IPS-NIHi7 (cell line): ENCODE results near the gene CIT.

Experiments used
- DNase-seq: peaks from one replicate; pipeline ENCODE4 v3.0.0; 2012; ENCODE audit warnings: mixed read lengths; ENCODE audit errors: extremely low spot score

CIT gene

DNA sequence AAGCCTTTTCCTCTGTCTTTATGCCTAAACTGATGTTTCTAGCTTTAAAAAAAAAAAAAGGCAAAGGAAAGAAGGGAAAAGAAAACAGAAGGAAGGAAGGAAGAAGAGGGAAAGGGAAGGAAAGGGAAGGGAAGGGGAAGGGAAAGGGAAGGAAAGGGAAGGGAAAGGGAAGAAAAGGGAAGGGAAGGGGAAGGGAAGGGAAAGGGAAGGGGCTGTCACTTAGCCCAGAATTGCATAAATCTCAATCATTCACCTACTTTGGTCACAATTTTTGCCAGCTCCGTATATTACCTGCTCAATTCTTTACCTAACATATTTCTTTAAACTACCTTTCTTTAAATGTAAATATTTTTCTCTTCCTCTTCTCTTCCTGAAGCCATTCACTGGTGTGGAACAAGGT, 26.8 kb downstream of the CIT start:
- no peak for DNase-seq

DNA sequence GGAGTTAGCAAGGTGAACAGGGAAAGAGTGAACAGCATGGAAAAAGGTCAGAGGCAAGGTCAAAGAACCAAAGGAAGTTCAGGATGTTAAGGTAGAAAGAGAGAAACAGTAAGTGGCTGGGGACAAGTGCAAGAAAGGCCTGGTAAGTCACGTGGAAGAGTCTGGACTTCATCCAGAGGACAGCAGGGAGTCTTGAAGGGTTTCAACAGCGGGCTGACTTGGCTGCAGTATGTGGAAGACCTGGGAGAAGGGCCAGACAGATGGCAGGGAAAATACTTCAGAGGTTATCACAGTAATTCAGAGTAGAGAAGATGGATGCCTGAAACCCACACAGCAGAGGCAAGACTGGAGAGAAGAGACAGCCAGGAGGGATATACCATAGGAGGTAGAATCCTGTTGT, 34.0 kb downstream of the CIT start:
- no peak for DNase-seq

DNA sequence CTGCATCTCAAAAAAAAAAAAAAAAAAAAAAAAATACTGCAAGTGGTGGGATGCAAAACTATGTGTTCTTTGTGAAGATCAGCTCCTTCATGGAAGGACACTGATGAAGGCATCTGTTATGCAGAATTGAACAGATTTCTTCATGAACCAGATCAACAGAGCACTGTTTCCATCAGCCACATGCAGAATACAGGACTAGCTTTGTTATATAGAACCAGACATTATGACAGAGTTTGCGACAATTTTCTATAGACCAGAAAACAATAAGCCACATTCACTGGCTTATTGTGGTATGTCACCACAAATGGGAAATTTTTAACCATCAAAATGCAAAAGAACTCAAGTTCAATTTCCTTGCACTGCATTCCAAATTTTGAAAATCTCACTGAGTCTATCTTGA, 34.7 kb downstream of the CIT start:
- DNase-seq: no peak

DNA sequence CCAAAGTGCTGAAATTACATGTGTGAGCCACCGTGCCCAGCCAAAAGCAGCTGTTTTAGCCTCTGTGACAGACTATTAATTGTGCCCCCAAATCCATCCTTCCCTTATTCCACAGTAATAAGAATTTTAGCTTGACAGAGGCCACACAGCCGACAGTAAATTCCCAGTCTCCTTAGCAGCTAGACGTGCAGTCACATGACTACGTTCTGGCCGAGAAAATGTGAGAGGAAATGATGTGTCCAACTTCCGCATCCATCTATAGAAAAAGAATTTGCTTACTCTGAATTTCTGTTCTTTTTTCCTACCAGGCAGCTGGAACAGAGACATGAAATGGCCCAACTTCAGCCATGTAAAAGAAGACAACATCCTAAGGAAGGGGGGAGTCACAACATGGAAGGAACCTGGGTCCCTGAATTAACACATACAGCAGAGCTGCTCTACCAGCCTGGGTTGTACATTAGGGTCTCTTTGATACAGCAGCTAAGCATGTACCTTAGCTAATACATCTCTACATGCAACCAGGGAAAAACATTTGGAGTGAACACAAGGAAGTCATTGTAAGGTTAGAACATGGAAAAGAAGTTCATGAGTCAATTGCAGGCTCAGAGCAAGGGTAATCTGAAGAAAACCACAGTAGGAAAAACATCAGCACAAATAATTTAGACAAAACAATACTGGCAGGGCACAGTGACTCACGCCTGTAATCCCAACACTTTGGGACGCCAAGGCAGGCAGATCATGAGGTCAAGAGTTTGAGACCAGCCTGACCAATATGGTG, 35.5 kb downstream of the CIT start:
- no peak for DNase-seq

DNA sequence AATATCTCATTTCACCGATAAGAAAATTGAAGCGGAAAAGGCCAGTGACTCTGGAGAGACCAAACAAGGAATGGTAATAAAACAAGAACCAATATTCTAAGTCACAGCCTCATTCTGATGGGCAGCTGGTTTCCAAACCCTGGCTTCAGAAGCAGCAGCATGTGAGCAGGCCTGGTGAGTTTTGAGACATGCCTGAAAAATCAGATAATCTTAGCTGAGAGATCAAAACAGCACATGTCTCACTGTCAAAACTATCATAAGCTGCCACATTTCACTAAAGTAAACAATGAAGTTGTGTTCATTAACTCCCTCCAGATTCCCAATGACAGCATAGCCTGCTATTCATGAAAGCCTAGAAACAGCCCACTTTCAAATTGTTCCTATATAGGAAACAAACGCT, 36.5 kb downstream of the CIT start:
- no peak for DNase-seq

DNA sequence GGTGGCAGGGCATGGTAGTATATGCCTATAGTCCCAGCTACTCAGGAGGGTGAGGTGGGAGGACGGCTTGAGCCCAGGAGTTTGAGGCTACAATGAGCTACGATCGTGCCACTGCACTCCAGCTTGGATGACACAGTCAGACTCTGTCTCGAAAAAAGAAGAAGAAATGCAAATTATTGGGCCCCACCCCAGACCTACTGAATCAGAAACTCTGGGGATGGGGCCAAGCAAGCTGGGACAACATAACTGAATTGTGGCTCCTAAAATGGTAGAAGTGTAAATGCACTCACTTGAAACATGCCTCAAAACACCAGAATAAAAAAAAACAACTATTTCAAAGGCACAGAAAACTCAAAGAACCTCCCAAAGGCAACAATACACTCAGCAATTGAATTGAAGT, 37.0 kb downstream of the CIT start:
- DNase-seq: no peak

DNA sequence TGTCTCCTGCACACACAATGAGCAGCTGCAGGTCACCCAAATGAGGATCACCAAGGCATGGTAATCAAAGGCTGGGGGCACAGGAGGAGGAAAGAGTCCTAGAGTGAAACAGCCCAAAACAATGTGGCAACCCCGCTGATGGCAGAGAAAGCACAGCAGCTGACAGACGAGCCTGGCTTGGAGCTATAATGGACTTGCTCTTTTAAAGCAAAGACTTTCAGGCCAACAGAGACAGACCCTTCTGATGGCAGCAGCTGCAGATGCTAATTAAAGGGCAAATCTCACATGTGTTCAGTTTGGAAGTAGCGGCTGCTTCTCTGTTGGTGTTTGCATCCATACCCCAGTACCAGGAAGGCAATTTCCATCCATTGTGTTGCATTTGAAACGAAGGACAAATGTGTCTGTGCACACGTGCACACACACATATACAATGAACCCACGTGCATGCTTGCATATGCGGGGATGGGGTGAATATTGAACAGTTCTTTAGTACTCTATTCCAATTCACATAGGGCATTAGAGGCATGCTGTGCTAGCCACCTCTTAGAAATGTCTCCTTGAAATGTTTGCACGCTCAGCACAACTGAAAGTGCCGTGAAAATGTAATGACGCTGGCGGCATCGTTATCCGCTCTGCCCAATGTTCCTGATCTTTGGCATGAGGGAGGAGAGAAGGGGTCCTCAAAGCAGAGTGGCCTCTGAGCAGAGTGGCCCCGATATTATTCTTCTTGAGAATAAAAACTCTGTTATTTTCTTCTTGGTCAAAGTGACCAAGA, 38.1 kb downstream of the CIT start:
- no peak for DNase-seq

DNA sequence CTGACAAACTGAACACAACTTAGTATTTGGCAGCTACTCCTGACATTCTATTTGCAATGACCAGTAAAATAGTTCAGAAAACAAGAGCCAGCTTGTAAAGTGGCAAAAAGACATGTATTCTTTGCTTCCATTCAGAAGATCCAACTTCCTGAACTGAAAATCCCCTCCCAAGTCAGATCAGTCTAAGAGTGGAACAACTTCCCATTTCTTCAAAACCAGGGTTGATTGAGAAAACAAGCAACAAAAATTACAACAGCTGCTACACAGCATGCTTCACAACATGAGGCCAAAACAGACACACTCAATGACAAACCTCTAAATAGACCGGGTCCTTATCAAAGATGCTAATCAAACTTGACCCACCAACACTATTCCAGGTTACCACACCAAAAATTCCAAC, 40.3 kb downstream of the CIT start:
- no peak for DNase-seq

DNA sequence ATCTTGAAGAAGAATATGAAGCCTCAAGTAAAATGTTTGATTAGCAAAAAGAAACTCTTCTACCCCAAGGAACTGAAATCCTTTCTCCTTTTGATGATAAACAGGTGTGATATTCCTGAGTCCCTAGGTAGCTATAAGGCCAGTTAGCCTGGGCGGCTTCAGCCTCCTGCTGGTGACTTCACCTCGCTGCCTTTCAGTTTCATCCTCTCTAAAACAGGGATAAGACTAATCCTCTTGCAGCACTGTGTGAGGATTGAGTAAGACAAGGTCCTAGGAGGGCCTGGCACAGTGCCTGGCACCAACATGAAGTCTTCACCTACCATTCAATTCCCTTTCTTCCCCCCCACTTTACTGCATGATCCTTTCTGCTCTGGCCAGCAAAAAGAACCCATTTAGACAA, 42.1 kb downstream of the CIT start:
- DNase-seq: peak; percentile 43

DNA sequence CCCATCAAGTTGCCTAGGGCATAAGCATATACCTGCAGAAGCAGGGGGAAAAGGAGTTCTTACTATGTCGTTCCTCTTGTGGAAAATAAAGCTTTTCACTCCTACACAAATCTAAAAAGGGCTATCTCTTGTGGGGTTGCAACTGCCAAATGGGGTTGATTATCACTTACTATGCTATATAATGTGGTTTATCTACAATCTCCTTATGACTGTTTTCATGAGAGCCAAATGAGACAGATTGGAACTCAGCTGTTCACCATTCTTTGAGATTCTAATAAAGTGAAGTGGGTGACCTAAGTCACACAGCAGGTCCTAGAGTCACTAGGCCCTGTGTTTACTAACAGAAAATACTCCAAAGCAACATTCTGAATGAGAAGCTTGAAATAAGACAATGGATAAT, 47.7 kb downstream of the CIT start:
- DNase-seq: no peak

DNA sequence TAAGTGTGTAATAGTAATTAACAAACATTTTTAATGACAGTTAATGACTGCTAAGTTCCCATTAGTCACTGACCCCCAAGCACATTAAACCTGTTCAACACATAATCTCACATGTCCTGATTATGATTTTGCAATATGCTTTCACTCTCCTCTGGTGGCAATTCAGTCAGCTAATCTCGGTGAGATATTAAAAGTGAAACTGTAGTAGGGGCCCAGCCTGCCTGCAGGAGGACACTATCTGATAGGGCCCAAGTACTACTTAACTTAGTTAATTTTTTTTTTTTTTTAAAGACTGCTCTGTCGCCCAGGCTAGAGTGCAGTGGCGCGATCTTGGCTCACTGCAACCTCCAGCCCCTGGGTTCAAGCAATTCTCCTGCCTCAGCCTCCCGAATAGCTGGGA, 48.8 kb downstream of the CIT start:
- no peak for DNase-seq

DNA sequence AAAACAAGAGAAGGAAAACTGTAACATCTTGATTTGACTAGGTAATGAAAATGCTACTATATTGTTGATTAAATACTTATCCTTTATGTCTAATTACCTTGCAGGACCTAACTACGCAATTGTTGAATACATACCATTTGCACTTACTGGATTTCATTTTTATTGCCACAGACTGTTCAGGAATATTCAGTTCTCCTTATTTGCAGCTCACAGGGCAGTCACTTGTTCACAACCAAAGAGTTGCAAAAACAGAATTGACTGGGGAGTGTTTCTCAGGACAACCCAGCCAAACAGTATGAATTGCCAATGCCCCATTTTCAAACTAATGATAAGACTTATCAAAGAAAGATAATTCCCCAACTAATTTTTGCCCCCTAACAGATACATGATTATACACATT, 49.4 kb downstream of the CIT start:
- DNase-seq: no peak

DNA sequence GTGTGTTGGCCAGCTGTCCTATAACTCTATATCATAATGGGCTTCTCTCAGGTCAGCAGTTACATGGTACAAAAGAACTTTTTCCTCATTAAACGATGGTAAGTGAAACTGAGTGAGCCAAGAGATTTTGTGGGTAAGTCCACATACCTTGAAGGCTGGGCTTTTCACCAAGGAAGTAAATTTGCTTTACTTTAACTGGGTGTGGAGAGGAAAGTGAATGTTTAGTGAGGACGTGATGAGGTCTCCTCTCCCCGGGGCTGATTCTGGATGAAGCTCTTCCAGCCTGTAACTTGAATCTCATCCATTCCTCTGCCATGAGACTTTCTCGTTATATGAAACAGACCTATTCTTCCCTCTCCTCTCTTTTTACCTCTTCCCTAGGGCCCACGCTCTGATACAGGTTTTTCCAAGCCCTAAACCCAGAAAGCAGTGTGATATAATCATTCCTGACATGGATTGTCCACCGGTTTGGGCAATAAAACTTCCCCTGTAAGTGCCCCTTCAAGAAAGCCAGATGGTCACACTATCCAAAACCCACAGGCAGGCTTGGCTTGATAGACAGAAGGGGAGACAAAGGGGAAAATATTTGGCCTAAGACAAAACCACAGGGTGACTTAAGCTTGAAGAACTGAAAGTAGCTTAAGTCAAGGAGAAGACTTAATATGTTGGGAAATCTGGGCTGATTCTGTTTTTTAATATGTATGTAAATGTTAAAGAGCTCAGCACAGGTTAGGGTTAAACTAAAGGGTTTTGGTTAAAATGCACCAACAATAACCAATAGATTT, 50.3 kb downstream of the CIT start:
- no peak for DNase-seq

DNA sequence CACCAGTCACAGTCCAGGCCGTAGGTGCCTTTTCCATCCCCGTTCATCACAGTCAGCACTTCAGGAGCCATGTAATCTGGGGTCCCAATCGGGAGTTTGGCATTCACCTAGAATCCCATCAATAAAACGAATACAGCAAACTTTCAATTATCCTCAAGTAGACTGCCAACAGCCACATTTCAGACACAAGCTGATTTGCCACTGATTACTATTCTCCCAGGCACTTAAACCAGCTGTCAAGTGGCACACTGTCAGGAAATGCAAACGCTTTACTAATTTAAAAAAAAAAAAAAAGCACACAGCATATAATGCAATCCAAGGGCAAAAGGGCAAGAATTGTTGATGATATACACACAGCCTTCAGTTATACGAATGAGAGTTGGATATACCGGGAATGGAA, 51.9 kb downstream of the CIT start:
- no peak for DNase-seq

DNA sequence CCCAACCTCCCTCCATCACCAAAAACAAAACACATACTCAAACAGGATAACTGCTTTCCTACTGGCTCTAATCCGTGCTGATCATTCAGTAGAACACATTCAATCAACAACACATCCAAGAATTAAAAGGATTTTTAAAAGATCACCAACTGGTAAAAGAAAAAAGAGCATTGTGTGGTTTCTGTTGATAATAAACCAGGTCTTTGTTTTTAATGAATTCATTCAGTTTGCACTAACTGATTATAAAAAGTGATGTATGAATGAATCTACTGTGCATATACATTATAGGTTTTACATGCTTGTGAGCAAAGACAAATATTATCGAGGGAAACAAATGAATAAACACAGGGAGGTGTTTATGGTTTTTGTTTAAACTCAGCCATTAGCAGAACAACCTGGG, 55.1 kb downstream of the CIT start:
- DNase-seq: no peak

DNA sequence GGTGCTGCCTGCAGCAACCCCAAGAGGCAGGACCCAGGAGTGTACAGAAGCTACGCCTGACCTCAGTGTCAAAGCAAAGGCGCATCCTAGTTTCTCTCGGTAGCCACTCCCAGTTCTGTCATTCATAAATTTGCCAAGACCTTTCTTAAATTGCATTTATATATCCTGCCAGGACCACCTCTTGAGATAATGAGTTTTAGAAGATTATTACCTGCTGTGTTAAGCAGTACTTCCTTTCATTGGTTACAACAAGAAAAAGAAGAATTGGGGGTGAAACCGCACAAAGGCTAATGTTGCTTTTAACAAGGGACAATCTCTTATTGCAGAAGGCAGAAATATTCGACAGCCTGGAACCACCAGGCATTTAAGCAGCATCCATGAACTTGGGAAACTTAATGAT, 57.8 kb downstream of the CIT start:
- DNase-seq: no peak

DNA sequence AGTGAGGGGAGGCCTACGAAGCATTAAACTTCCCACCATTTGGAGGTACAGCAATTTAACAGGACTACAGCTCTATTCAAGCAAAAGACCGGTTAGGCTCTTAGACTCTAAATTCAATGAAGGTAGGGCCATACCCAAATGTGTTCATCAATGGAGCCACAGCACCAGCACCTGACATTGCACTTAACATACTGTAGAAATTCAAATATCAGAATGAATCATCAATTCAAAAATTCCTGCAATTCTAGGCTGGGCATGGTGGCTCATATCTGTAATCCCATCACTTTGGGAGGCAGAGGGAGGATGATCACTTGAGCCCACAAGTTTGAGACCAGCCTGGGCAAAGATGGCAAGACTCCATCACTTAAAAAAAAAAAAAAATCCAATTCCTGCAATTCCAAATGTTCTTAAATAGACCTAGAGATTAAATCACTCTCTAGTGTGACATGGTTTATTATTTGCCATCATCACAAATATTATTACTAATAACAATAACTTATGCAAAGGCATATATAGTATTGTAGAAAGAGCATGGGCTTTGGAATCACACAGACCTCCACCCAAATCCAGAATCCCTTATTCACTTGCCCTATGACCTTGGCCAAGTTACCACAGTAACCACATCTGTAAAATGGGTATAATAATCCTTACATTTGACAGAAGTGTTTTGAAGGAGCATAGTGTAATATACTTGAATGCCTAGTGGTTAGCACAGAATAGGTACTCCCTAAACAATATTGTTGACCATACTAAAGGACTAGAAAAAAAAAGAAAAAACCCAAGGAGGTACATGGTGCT, 59.4 kb downstream of the CIT start:
- DNase-seq: no peak

DNA sequence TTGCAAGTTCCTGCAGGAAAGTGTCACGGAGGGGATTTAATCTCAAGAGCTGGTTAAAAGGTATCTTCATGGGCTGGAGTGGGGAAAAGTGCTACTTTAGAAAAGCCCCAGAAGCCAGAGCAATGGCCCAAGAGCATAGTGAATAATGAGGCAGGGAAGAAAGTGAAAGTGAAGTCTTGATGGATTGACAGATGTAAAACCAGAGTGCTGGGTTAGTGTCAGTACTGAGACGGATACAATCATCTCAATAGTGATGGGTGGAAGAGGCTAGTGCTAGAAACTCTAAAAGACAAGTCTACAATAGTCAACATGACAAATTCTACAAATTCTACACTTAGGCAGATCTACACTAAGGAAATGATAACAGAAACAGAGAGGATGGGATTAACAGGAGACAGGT, 68.1 kb downstream of the CIT start:
- no peak for DNase-seq

DNA sequence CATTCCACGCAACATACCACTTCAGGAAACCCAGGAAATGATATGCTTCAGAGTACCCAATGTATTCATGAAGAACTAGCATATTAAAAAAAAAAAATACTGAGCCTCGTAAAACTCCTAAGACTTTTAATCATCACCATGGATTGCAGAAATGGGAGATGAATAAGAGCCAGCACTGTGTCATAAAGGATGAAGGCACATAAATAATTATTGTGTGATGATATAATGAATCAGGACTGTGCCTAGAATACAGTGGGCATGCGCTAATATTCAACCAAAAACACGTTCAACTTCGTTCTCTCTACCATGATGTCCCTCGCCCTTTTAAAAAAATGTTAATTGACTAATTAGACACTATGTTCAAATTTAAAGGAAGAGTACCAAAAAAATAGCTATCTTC, 68.7 kb downstream of the CIT start:
- DNase-seq: no peak

DNA sequence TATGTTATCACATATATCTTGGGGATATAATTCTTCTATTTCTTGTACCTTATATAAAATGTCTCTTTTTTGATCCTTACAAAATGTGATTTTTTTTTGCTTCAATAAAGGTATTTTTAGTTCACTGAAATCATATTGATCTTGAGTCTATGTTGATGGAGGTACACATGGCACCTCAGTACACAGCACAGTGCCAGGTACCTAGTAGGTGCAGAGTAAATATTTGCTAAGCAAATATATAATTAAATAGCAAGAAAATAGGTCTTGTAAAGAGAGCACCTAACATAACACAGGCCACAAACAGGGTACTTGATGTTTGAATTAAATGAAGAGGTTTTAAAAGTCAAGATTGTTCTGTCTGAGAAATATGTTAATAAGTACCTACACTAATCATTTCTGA, 69.7 kb downstream of the CIT start:
- DNase-seq: no peak

DNA sequence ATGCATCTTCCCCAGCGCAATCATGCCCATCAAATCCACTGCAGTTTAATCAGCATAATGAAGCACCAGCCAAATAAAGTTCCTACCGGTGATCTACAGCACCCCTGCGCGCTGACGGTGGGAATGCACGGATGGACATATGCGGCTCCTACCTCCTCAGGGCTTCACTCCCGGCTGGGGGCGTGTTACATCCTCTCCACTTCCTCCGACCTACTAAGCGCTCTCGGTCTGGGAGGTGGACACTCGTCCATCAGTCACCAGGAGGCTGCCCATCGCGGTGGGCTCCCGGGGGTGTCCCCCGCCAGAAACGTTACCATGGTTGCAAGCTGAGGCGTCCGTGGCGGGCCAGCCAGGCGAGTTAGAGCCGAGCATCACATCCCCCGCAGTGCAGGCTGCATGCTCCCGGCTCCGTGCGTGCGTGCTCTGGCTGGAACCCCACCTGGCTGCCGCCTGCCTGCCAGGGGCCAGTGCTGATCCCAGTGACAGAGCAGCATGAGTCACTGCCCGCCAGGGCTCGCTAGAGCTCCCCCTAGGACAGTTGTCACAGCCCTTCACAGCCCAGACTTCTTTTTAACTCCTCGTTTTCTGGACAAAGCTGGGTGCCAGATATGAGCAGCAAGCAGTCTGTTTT, 73.0 kb downstream of the CIT start:
- peak; percentile 91 for DNase-seq
